Uterus (tissue), 2 donors: ENCODE measurements around the gene TBC1D5.

Source experiments
- CTCF ChIP-seq, 4 experiments: fragments of 200-600 bp in 2 of 4; fragments of 450-650 bp in 2 of 4; sonication (generic) in 2 of 4; IDR thresholded peaks; one replicate each; pipeline ENCODE4 v1.5.1; 2016 to 2019; ENCODE audit warnings: antibody characterized with exemption in 4 of 4, mild to moderate bottlenecking in 2 of 4, moderate library complexity in 1 of 4
- POLR2A ChIP-seq, 2 donors: fragments of 450-650 bp; IDR thresholded peaks; one replicate each; pipeline ENCODE4 v1.6.1; 2016; ENCODE audit warnings: antibody characterized with exemption in 2 of 2, mild to moderate bottlenecking in 1 of 2, moderate library complexity in 1 of 2

- no peak for TF ChIP-seq POLR2A (IDR thresholded peaks at IDR 0.05)
- no peak for TF ChIP-seq CTCF (IDR thresholded peaks at IDR 0.05)
Measured at GRCh38 chr3:17201538-17201937, 540.9 kb downstream of the TBC1D5 start.
